Fibroblast of villous mesenchyme (primary cell): ENCODE data around the gene RCC2. TPM values are rescaled to one million over a fixed set of nuclear protein-coding genes. Genes with fewer than 3 reads are reported as not detected.

Experiments
- DNase-seq: peaks from one replicate; pipeline ENCODE4 v3.0.0-alpha.2; 2010; ENCODE audit warnings: low read depth
- H3K4me3 ChIP-seq: 2 replicates; pipeline ENCODE4 v1.5.1; 2011; ENCODE audit warnings: low read depth, mild to moderate bottlenecking, low read length
- CTCF ChIP-seq: IDR thresholded peaks from 2 replicates; pipeline ENCODE4 v1.5.1; 2012; ENCODE audit warnings: low read depth, mild to moderate bottlenecking, low read length; ENCODE audit not compliant: insufficient read depth
- total RNA-seq: library from RNA; depleted of rRNA; stranded (reverse); fragments of >200 nt; gene quantifications from 2 replicates; pipeline ENCODE4 v1.2.3, GENCODE V29; 2012

RCC2 gene
- total RNA-seq, 1 donor: 74.7 TPM

GRCh38 chr1:17397910-17398695, 41.4 kb downstream of the RCC2 start:
- no peak overlapping the region for H3K4me3 ChIP-seq
- no peak for DNase-seq
- TF ChIP-seq CTCF: no peak

- no peak overlapping the region for H3K4me3 ChIP-seq
- no peak for DNase-seq
- TF ChIP-seq CTCF: no peak
Observed at GRCh38 chr1:17393230-17393629, 46.2 kb downstream of the RCC2 start.

GRCh38 chr1:17392199-17392740, 47.2 kb downstream of the RCC2 start:
- no peak for TF ChIP-seq CTCF
- DNase-seq: no peak
- no peak overlapping the region for H3K4me3 ChIP-seq

GRCh38 chr1:17381161-17381560, 58.3 kb downstream of the RCC2 start:
- no peak for DNase-seq
- no peak for TF ChIP-seq CTCF
- H3K4me3 ChIP-seq: no peak overlapping the region

- no peak overlapping the region for H3K4me3 ChIP-seq
- DNase-seq: no peak
- no peak for TF ChIP-seq CTCF
Observed at GRCh38 chr1:17377325-17377953, 62.0 kb downstream of the RCC2 start.

- no peak for DNase-seq
Observed at GRCh38 chr1:17375651-17376050, 63.8 kb downstream of the RCC2 start.

More at GRCh38 chr1:17375651-17376050, 63.8 kb downstream of the RCC2 start:
- no peak for TF ChIP-seq CTCF
- no peak overlapping the region for H3K4me3 ChIP-seq
